ENCODE measurements around the gene TEX19.

The TEX19 gene

DNA sequence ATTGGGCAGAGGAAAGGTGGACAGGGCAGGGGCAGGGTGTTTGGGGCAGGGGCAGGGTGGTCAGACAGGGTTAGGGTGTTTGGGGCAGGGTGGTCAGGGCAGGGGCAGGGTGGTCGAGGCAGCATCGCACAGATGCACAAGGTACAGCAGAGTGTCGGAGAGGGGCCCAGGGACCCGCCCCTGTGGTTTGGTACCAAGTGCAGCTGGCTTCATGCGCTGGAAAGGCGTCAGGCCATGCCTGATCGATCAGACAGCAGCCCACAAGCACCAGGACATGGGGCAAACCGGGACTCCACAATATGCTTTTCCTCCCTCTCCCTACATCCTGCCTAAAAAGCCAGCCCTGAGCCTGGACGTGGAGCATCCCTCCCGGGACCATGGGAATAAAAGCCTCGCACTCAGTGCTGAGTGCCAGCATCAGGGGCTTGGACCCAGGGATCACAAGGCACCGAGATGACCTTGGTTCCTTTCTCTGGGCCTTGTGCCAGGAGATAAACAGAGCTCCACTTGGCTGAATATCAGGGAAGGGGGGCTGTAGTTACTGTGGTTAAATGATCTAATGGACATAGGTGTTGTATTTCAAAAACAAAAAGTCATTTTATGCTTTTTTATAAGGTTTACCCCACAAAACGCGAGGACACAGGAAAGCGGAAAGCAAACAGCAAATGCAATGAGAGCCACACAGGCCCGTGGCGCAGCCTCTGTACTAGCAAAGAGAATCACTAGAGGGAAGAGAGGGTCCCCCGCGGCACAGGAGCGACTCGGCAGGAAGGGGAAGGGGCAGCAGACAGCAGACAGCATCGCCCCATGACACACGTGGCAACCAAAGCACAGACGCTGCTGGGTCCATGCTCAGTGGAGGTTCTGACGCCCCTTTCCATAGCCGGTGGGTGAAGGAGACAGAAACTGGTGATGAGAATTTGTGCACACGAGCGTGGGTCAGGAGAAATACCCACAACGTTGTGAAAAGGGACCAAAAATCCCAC is 53.8 kb downstream of the TEX19 start:
- no peak for DNase-seq (ENCODE audit: low read depth)
- TF ChIP-seq, protein P1, sequence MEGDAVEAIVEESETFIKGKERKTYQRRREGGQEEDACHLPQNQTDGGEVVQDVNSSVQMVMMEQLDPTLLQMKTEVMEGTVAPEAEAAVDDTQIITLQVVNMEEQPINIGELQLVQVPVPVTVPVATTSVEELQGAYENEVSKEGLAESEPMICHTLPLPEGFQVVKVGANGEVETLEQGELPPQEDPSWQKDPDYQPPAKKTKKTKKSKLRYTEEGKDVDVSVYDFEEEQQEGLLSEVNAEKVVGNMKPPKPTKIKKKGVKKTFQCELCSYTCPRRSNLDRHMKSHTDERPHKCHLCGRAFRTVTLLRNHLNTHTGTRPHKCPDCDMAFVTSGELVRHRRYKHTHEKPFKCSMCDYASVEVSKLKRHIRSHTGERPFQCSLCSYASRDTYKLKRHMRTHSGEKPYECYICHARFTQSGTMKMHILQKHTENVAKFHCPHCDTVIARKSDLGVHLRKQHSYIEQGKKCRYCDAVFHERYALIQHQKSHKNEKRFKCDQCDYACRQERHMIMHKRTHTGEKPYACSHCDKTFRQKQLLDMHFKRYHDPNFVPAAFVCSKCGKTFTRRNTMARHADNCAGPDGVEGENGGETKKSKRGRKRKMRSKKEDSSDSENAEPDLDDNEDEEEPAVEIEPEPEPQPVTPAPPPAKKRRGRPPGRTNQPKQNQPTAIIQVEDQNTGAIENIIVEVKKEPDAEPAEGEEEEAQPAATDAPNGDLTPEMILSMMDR (IDR thresholded peaks at IDR 0.05; ENCODE audit: insufficient read depth, low read depth, low read length, missing control alignments) = no peak
- H3K4me3 ChIP-seq (ENCODE audit: low read length) = no peak overlapping the region
